Stomach (tissue), 9 donors: Measurements from ENCODE around the gene KAT2A. TPM values are rescaled to one million over a fixed set of nuclear protein-coding genes. Genes with fewer than 3 reads are reported as not detected.

Source experiments
- DNase-seq, 2 donors: peaks; one replicate each; pipeline versions ENCODE4 v3.0.0 to v3.0.0-alpha.2; 2013 to 2019
- H3K27ac ChIP-seq, 5 donors: fragments of 200-600 bp in 4 of 5; sonication (generic) in 4 of 5; one replicate each; pipeline ENCODE4 v1.5.1; 2013 to 2019; ENCODE audit warnings: mild to moderate bottlenecking in 1 of 5, moderate library complexity in 1 of 5
- H3K27me3 ChIP-seq, 3 donors: fragments of 200-600 bp; sonication (generic); one replicate each; pipeline ENCODE4 v1.5.1; 2017 to 2019; ENCODE audit warnings: mixed run types in 1 of 3
- H3K36me3 ChIP-seq, 4 donors: fragments of 200-600 bp; sonication (generic); 1 replicate in 3 of 4; 2 replicates in 1 of 4; pipeline ENCODE4 v1.5.1; 2016 to 2019
- H3K4me1 ChIP-seq, 4 donors: fragments of 200-600 bp; sonication (generic); one replicate each; pipeline ENCODE4 v1.5.1; 2016 to 2019
- H3K4me3 ChIP-seq, 4 donors: fragments of 200-600 bp; sonication (generic) in 3 of 4; one replicate each; pipeline ENCODE4 v1.5.1; 2016 to 2019; ENCODE audit warnings: mild to moderate bottlenecking in 1 of 4
- H3K9me3 ChIP-seq, 4 donors: fragments of 200-600 bp; sonication (generic); one replicate each; pipeline ENCODE4 v1.5.1; 2016 to 2019
- CTCF ChIP-seq, 7 experiments: fragments of 450-650 bp in 4 of 7; fragments of 200-600 bp in 3 of 7; sonication (generic) in 3 of 7; IDR thresholded peaks; one replicate each; pipeline ENCODE4 v1.5.1; 2016 to 2019; ENCODE audit warnings: antibody characterized with exemption in 7 of 7, control low read depth in 2 of 7, mild to moderate bottlenecking in 1 of 7
- EP300 ChIP-seq: sonication (generic); formaldehyde crosslinking; IDR thresholded peaks from one replicate; pipeline ENCODE4 v1.6.1; 2017; ENCODE audit warnings: antibody characterized with exemption
- POLR2A ChIP-seq, 4 donors: fragments of 450-650 bp; IDR thresholded peaks; one replicate each; pipeline ENCODE4 v1.6.1; 2016; ENCODE audit warnings: antibody characterized with exemption in 4 of 4, control low read depth in 2 of 4, mild to moderate bottlenecking in 1 of 4, moderate library complexity in 1 of 4
- POLR2AphosphoS5 ChIP-seq, 3 donors: sonication (generic); formaldehyde crosslinking; IDR thresholded peaks; one replicate each; pipeline ENCODE4 v1.6.1; 2016; ENCODE audit warnings: antibody characterized with exemption in 3 of 3
- WGBS, 5 donors: extraction: QIAGEN DNeasy Blood & Tissue Kit in 3 of 5; methylation state at CpG; one replicate each; pipeline versions ENCODE4 v1.1.5 to v1.1.7; 2013 to 2018; 5-methylcytosine and 5-hydroxymethylcytosine counted together
- intact Hi-C: fragments of 100-400 bp; cut with DNase I; formaldehyde crosslinking; loops from one replicate; pipeline ENCODE4 v1.15.1; 2023; ENCODE audit warnings: low total_unique reads
- polyA plus RNA-seq, 3 donors: library from polyadenylated mRNA; stranded (reverse); fragments of 200-250 nt; gene quantifications; one replicate each; pipeline ENCODE4 v1.2.3, GENCODE V29; 2013
- total RNA-seq, 5 donors: library from RNA; depleted of rRNA; stranded (reverse); fragments of >200 nt; gene quantifications; one replicate each; pipeline versions ENCODE4 v1.1.0 to v1.2.3, GENCODE V29; 2014 to 2016
- donor health status: healthy with polysubstance abuse.
- donor health status: Bipolar disorder and iron deficiency.
- donor health status: healthy.

The KAT2A gene
- total and polyA plus RNA-seq, 8 donors = 10.1 to 114 (median 57.3) TPM

DNA sequence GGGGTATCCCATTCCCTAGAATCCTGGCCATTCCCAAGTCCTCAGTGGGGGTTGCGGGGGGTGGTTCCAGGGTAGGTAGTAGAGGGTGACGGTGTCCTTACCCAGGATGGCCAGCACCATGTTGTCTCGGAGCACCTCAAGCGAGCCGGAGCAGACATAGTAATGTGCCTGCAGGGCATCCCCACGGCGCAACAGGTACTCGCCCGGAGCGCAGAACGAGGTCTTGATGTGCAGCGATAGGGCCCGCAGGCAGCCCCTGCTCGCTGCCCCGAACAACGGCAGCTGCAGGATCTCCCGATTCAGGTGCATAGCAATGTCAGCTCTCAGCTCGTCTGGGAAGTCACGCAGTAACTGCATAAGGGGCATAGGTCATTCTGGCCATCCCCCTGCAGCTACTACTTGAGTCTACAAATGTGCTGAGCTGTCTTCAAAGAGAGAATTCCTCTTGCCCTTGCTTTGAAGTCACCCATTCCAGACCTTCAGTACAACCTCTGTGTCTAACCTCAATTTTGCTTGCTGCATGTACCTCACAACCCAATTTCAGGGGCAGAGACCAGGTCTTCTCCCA lies 45.1 kb upstream of the KAT2A start:
- intact Hi-C loops = no loop called here
- WGBS, 5 donors = 85 to 93% (median 91%) methylated on average over 7 to 19 of the region's 19 CpGs
- H3K9me3 ChIP-seq = no peaks in the 10 kb centered on the region
- no peaks in the 10 kb centered on the region for H3K27me3 ChIP-seq
- DNase-seq = no peak
- H3K27ac ChIP-seq = no peak overlapping the region
- H3K4me3 ChIP-seq = no peak overlapping the region
- TF ChIP-seq CTCF (IDR thresholded peaks at IDR 0.05) = no peak
- no peak for TF ChIP-seq POLR2A (IDR thresholded peaks at IDR 0.05)
- no peak for TF ChIP-seq POLR2AphosphoS5 (IDR thresholded peaks at IDR 0.05)
- no peak for TF ChIP-seq EP300
- H3K36me3 ChIP-seq = no peaks in the 10 kb centered on the region
- no peaks in the 10 kb centered on the region for H3K4me1 ChIP-seq

- Histone ChIP-seq H3K9me3 (no peaks in the 10 kb centered on the region), H3K27me3 (no peaks in the 10 kb centered on the region), H3K4me3 (no peak overlapping the region), H3K27ac (no peak overlapping the region), H3K36me3 (no peaks in the 10 kb centered on the region), H3K4me1 (no peaks in the 10 kb centered on the region)
- 83 to 91% (median 90%) methylated on average over 6 of the region's 6 CpGs for WGBS, 5 donors
- DNase-seq = no peak
- intact Hi-C loops = no loop called here
- TF ChIP-seq POLR2A (IDR thresholded peaks at IDR 0.05) = no peak
- no peak for TF ChIP-seq EP300
- no peak for TF ChIP-seq CTCF (IDR thresholded peaks at IDR 0.05)
- TF ChIP-seq POLR2AphosphoS5 (IDR thresholded peaks at IDR 0.05) = no peak
Observed at GRCh38 chr17:42165751-42166150, 44.6 kb upstream of the KAT2A start.

GRCh38 chr17:42163696-42164407 lies 42.7 kb upstream of the KAT2A start:
- TF ChIP-seq POLR2AphosphoS5 (IDR thresholded peaks at IDR 0.05) (no peak), POLR2A (IDR thresholded peaks at IDR 0.05) (no peak), CTCF (IDR thresholded peaks at IDR 0.05) (no peak), EP300 (no peak)
- no peaks in the 10 kb centered on the region for H3K9me3 ChIP-seq
- H3K27ac ChIP-seq = no peak overlapping the region
- intact Hi-C loops = no loop called here
- H3K36me3 ChIP-seq = no peaks in the 10 kb centered on the region
- H3K27me3 ChIP-seq = no peaks in the 10 kb centered on the region
- no peak overlapping the region for H3K4me3 ChIP-seq
- DNase-seq = no peak
- 51 to 62% (median 53%) methylated on average over 13 to 22 of the region's 22 CpGs for WGBS, 5 donors
- no peaks in the 10 kb centered on the region for H3K4me1 ChIP-seq

DNA sequence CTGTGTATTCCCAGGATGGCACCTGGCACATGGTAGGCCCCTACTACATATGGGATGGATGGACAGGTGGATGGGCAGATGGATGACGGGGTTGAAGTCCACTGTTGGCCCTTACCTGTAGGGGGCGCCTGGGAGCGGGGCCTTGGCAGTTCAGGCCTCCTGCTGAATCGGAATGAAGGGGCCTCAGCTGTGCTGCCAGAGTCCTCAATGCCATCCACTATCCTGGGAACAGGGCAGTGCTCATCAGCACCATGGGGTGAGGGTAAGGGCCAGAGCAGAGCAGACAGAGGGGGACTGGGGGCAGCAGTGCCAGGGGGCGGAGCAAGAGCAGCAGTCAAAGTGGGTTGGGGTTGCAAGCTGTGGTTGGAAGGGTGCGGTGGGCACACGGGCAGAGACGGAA lies 41.9 kb upstream of the KAT2A start:
- 59 to 64% (median 61%) methylated on average over 8 of the region's 8 CpGs for WGBS, 5 donors
- Histone ChIP-seq H3K27ac (no peak overlapping the region), H3K36me3 (no peaks in the 10 kb centered on the region), H3K4me3 (no peak overlapping the region), H3K9me3 (no peaks in the 10 kb centered on the region), H3K27me3 (no peaks in the 10 kb centered on the region), H3K4me1 (no peaks in the 10 kb centered on the region)
- intact Hi-C loops = no loop called here
- no peak for TF ChIP-seq EP300
- peak in 1 of 7 experiments; percentile 3 for TF ChIP-seq CTCF (IDR thresholded peaks at IDR 0.05)
- DNase-seq = no peak
